DOHH2 (cell line): ENCODE results near the gene DNAH1.

Source experiments
- H3F3A ChIP-seq: fragments of 200-600 bp; sonication (generic), shearing (Covaris generic); 2 replicates; pipeline ENCODE4 v1.6.0; 2016; ENCODE audit warnings: antibody characterized with exemption, mild to moderate bottlenecking; ENCODE audit not compliant: control insufficient read depth, insufficient read depth
- H3K27ac ChIP-seq: fragments of 200-600 bp; sonication (generic); 2 replicates; pipeline ENCODE4 v1.5.1; 2014; ENCODE audit warnings: low read depth, mild to moderate bottlenecking, low read length, moderate library complexity
- H3K27me3 ChIP-seq: fragments of 200-600 bp; sonication (generic); 2 replicates; pipeline ENCODE4 v1.6.1; 2014; ENCODE audit warnings: mild to moderate bottlenecking, low read length, mixed read lengths; ENCODE audit not compliant: control insufficient read depth
- H3K36me3 ChIP-seq: fragments of 200-600 bp; sonication (generic); 2 replicates; pipeline ENCODE4 v1.6.1; 2014; ENCODE audit warnings: mild to moderate bottlenecking, low read length, moderate library complexity, mixed read lengths; ENCODE audit not compliant: control insufficient read depth
- H3K4me1 ChIP-seq: fragments of 200-600 bp; sonication (generic); 2 replicates; pipeline ENCODE4 v1.6.1; 2014; ENCODE audit warnings: mild to moderate bottlenecking, low read length, mixed read lengths; ENCODE audit not compliant: control insufficient read depth
- H3K4me2 ChIP-seq: fragments of 200-600 bp; sonication (generic); 2 replicates; pipeline ENCODE4 v1.6.0; 2014; ENCODE audit warnings: mild to moderate bottlenecking, low read length, moderate library complexity
- H3K4me3 ChIP-seq: fragments of 200-600 bp; sonication (generic); 2 replicates; pipeline ENCODE4 v1.5.1; 2014; ENCODE audit warnings: mild to moderate bottlenecking, low read length, mixed read lengths
- H3K79me2 ChIP-seq: fragments of 200-600 bp; sonication (generic); 2 replicates; pipeline ENCODE4 v1.6.1; 2014; ENCODE audit warnings: mild to moderate bottlenecking, low read length, mixed read lengths; ENCODE audit not compliant: control insufficient read depth
- H3K9me2 ChIP-seq: fragments of 200-600 bp; sonication (generic); replicated peaks from 2 replicates; pipeline ENCODE4 v1.6.1; 2014; ENCODE audit warnings: mild to moderate bottlenecking, low read length, mixed read lengths; ENCODE audit not compliant: control insufficient read depth
- H3K9me3 ChIP-seq: fragments of 200-600 bp; sonication (generic); 2 replicates; pipeline ENCODE4 v1.6.1; 2014; ENCODE audit warnings: antibody characterized with exemption, low read length, mixed read lengths; ENCODE audit not compliant: control insufficient read depth, insufficient read depth
- H4K20me1 ChIP-seq: fragments of 200-600 bp; sonication (generic); 2 replicates; pipeline ENCODE4 v1.6.0; 2014; ENCODE audit warnings: low read depth, mild to moderate bottlenecking, antibody characterized with exemption, low read length, moderate library complexity; ENCODE audit not compliant: control insufficient read depth, insufficient read depth
- CTCF ChIP-seq: fragments of 200-600 bp; sonication (generic); IDR thresholded peaks from one replicate; pipeline ENCODE4 v1.5.1; 2014; ENCODE audit warnings: antibody characterized with exemption, mild to moderate bottlenecking, low read depth, low read length; ENCODE audit not compliant: poor library complexity, severe bottlenecking
- EZH2phosphoT487 ChIP-seq: fragments of 200-600 bp; sonication (generic); IDR thresholded peaks from 2 replicates; pipeline ENCODE4 v1.6.1; 2017; ENCODE audit warnings: borderline replicate concordance, mild to moderate bottlenecking, antibody characterized with exemption, low read length, moderate library complexity, mixed read lengths

The DNAH1 gene

GRCh38 chr3:52402706-52403270 lies 86.7 kb downstream of the DNAH1 start:
- Histone ChIP-seq H3K4me2 (no peak overlapping the region), H3K9me2 (no peaks in the 10 kb centered on the region), H3K27ac (no peak overlapping the region), H4K20me1 (no peaks in the 10 kb centered on the region), H3F3A (no peaks in the 10 kb centered on the region), H3K4me3 (no peak overlapping the region), H3K36me3 (peaks cover 74% of the 10 kb centered on the region), H3K27me3 (no peaks in the 10 kb centered on the region), H3K9me3 (no peaks in the 10 kb centered on the region), H3K79me2 (peaks cover 8% of the 10 kb centered on the region), H3K4me1 (no peaks in the 10 kb centered on the region)
- TF ChIP-seq CTCF: no peak

- H3K4me2 ChIP-seq: no peak overlapping the region
- H3K27me3 ChIP-seq: no peaks in the 10 kb centered on the region
- H4K20me1 ChIP-seq: no peaks in the 10 kb centered on the region
- peaks cover 2% of the 10 kb centered on the region for H3K4me1 ChIP-seq
- TF ChIP-seq EZH2phosphoT487 (no peak), CTCF (no peak)
- no peaks in the 10 kb centered on the region for H3F3A ChIP-seq
- H3K36me3 ChIP-seq: peaks cover 79% of the 10 kb centered on the region
- no peaks in the 10 kb centered on the region for H3K9me2 ChIP-seq
- peaks cover 14% of the 10 kb centered on the region for H3K79me2 ChIP-seq
- H3K9me3 ChIP-seq: no peaks in the 10 kb centered on the region
- no peak overlapping the region for H3K27ac ChIP-seq
- H3K4me3 ChIP-seq: no peak overlapping the region
Measured at GRCh38 chr3:52403271-52403841, 87.2 kb downstream of the DNAH1 start.

- Histone ChIP-seq H3K4me2 (no peak overlapping the region), H3F3A (no peaks in the 10 kb centered on the region), H4K20me1 (no peaks in the 10 kb centered on the region), H3K9me3 (no peaks in the 10 kb centered on the region), H3K4me1 (peaks cover 8% of the 10 kb centered on the region), H3K36me3 (peaks cover 83% of the 10 kb centered on the region), H3K4me3 (no peak overlapping the region), H3K9me2 (no peaks in the 10 kb centered on the region), H3K79me2 (peaks cover 20% of the 10 kb centered on the region), H3K27ac (no peak overlapping the region), H3K27me3 (no peaks in the 10 kb centered on the region)
- TF ChIP-seq CTCF (no peak), EZH2phosphoT487 (no peak)
Measured at GRCh38 chr3:52403955-52404354, 87.8 kb downstream of the DNAH1 start.
